HG02678 (cell line): ENCODE data around the gene BAZ1A.
"Not testable (repeated sequence)": the region's sequence is repeated elsewhere in the genome, so short reads cannot be mapped to it uniquely, and the experiment has no call there.

Experiments used
- ATAC-seq: cut with Tn5 transposase; IDR thresholded peaks from one replicate; pipeline ENCODE4 v1.9.1; 2021; ENCODE audit warnings: mild to moderate bottlenecking, moderate library complexity; ENCODE audit not compliant: unreplicated experiment

The BAZ1A gene

GRCh38 chr14:34794217-34794616 is 80.9 kb downstream of the BAZ1A start:
- no peak for ATAC-seq

- ATAC-seq: no peak
Observed at GRCh38 chr14:34792598-34792997, 82.6 kb downstream of the BAZ1A start.

GRCh38 chr14:34785223-34786006 is 89.7 kb downstream of the BAZ1A start:
- ATAC-seq: no peak

GRCh38 chr14:34782031-34782430 is 93.1 kb downstream of the BAZ1A start:
- no peak for ATAC-seq

- ATAC-seq: no peak
Observed at GRCh38 chr14:34781242-34781641, 93.9 kb downstream of the BAZ1A start.

- no peak for ATAC-seq
Observed at GRCh38 chr14:34780646-34781045, 94.5 kb downstream of the BAZ1A start.

GRCh38 chr14:34778744-34779143 is 96.4 kb downstream of the BAZ1A start:
- no peak for ATAC-seq

GRCh38 chr14:34776611-34777010 is 98.5 kb downstream of the BAZ1A start:
- ATAC-seq: no peak

- ATAC-seq: no peak
Observed at GRCh38 chr14:34775922-34776321, 99.2 kb downstream of the BAZ1A start.

- ATAC-seq: no peak
Observed at GRCh38 chr14:34775342-34775741, 99.8 kb downstream of the BAZ1A start.

GRCh38 chr14:34770901-34771300 is 104.3 kb downstream of the BAZ1A start:
- ATAC-seq: no peak

- no peak for ATAC-seq
Observed at GRCh38 chr14:34766606-34767005, 108.6 kb downstream of the BAZ1A start.

GRCh38 chr14:34766060-34766459 is 109.1 kb downstream of the BAZ1A start:
- ATAC-seq: no peak

- no peak for ATAC-seq
Observed at GRCh38 chr14:34755215-34755614, 119.9 kb downstream of the BAZ1A start.

GRCh38 chr14:34754687-34755086 is 120.5 kb downstream of the BAZ1A start:
- ATAC-seq: no peak

- ATAC-seq: no peak
Observed at GRCh38 chr14:34750670-34751069, 124.5 kb downstream of the BAZ1A start.

GRCh38 chr14:34750233-34750632 is 124.9 kb downstream of the BAZ1A start:
- no peak for ATAC-seq

GRCh38 chr14:34749408-34749807 is 125.8 kb downstream of the BAZ1A start:
- ATAC-seq: no peak

- no peak for ATAC-seq
Observed at GRCh38 chr14:34742270-34743115, 132.7 kb downstream of the BAZ1A start.

GRCh38 chr14:34741840-34742239 is 133.3 kb downstream of the BAZ1A start:
- no peak for ATAC-seq

GRCh38 chr14:34740139-34740538 is 135.0 kb downstream of the BAZ1A start:
- ATAC-seq: not testable (repeated sequence)

- not testable (repeated sequence) for ATAC-seq
Observed at GRCh38 chr14:34737079-34737478, 138.1 kb downstream of the BAZ1A start.
